K562 (cell line): ENCODE data around the gene EPB41L1. TPM values are rescaled to one million over a fixed set of nuclear protein-coding genes. Genes with fewer than 3 reads are reported as not detected.

Experiments used
- ETV1 ChIP-seq: fragments of 450-650 bp; conservative IDR thresholded peaks from 2 replicates; pipeline ENCODE4 v1.6.1; 2016; ENCODE audit warnings: missing genetic modification characterization, control low read depth, low read depth, missing compliant biosample characterization
- NR2F6 ChIP-seq: fragments of 450-650 bp; formaldehyde crosslinking; IDR thresholded peaks from 2 replicates; pipeline ENCODE4 v1.4.0; 2020; ENCODE audit warnings: mild to moderate bottlenecking
- SAP30 ChIP-seq: fragments of 200-600 bp; sonication (generic); IDR thresholded peaks from 2 replicates; pipeline ENCODE4 v1.6.1; 2012; ENCODE audit warnings: borderline replicate concordance, low read depth, mild to moderate bottlenecking, moderate library complexity, low read length, control low read depth, inconsistent platforms; ENCODE audit not compliant: insufficient read depth, poor library complexity, severe bottlenecking
- U2AF1 ChIP-seq: fragments of 200-400 bp; formaldehyde crosslinking; optimal IDR thresholded peaks from 2 replicates; pipeline ENCODE3; 2017; ENCODE audit warnings: mild to moderate bottlenecking, low read depth, low read length, moderate library complexity
- ZNF12 ChIP-seq: sonication (generic); formaldehyde crosslinking; IDR thresholded peaks from 2 replicates; pipeline ENCODE4 v1.4.0; 2020; ENCODE audit warnings: mild to moderate bottlenecking, missing genetic modification reagents
- ZNF121 ChIP-seq: sonication (generic); formaldehyde crosslinking; conservative IDR thresholded peaks from 2 replicates; pipeline ENCODE4 v1.8.0; 2022; ENCODE audit warnings: missing genetic modification reagents
- polyA plus RNA-seq, 8 experiments: library from polyadenylated mRNA; depleted of rRNA in 4 of 8; stranded (reverse) in 5 of 8; unstranded in 3 of 8; fragments of >200 nt; fragmentation: Nextera tagmentation in 2 of 8; fragmentation: Illumina TruSeq in 1 of 8; extraction: Ambion mirVana in 2 of 8; extraction: Trizol in 1 of 8; gene quantifications; 2 replicates each; pipeline versions ENCODE4 v1.2.1 to v1.2.3, GENCODE V29; 2011 to 2014; ENCODE audit warnings: inconsistent platforms in 1 of 8, missing spikeins in 1 of 8
- total RNA-seq, 7 experiments: library from RNA; depleted of rRNA in 6 of 7; stranded (reverse); fragments of >200 nt in 6 of 7; fragmentation: Illumina TruSeq in 2 of 7; extraction: Trizol in 2 of 7; gene quantifications; 2 replicates each; pipeline versions ENCODE4 v1.2.1 to v1.2.3, GENCODE V29; 2011 to 2021; ENCODE audit warnings: low replicate concordance in 1 of 7
- TF ChIP-seq, protein P1 (sequence below): fragments of 450-650 bp; formaldehyde crosslinking; IDR thresholded peaks from 2 replicates; pipeline ENCODE4 v1.4.0; 2020; ENCODE audit warnings: mild to moderate bottlenecking, moderate library complexity
- TF ChIP-seq, protein P2 (sequence below), 3 experiments: fragments of 200-800 bp in 1 of 3; fragments of 250-450 bp in 1 of 3; fragments of 450-650 bp in 1 of 3; sonication (Bioruptor Pico) in 1 of 3; sonication (Bioruptor generic) in 1 of 3; formaldehyde crosslinking in 1 of 3; IDR thresholded peaks; 2 replicates each; pipeline versions ENCODE4 v1.6.1 to v1.8.0; 2016 to 2022; ENCODE audit warnings: mild to moderate bottlenecking in 2 of 3, missing genetic modification characterization in 2 of 3, missing compliant biosample characterization in 1 of 3, moderate library complexity in 1 of 3

EPB41L1 gene
- total and polyA plus RNA-seq, 9 of the 15 experiments (the other 6 are each of a cell fraction or from before 2014, with no cell fraction given): 0.11 to 4.3 (median 1.3) TPM

DNA sequence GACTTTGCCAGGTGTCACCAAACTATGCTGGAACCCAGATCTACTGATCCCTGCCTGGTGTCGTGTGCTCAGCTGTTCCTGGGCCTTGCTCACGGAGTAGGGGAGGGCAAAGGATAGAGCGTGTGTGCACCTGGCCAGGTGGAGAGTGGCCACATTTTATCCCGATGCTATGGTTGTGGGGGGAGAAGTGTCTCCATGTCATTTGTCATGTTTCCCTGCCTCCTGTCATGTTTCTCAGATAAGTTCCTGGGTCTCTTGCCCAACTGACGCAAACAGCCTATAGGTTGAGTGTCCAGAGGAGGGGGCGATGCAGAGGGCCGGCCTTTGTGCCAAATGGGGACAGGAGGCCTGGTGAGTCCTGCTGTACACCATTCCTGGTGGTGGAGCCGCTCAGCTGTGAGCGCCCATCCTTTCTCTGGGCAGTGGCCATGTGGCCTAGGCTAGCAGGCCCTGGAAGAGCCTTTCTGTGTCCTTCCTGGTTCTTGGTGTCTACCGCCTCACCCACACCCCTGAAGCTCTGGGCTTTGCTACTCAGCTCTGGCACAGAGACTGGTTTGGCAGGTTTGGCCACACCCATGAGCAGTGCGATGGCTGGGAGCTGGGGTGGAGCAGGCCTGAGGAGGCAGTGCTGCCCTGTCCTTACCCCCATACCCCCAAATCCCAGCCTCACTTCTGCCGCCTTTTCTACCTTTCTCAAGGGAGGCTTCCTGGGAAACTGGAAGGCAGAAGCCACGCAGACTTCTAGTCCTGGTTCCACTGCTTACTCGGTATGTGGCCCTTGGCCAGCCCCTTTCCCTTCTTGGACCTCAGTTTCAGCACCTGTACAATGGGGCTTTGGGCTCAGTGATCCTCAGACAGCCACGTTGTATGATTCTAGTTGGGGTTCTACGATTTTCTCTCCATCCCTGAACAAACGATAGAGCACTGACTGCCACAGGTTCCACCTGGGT, 32.3 kb upstream of the EPB41L1 start (continued):
- TF ChIP-seq ETV1 (tag): peak; percentile 30; the same call in 1 of the 2 replicates
- peak; percentile 64 for TF ChIP-seq ZNF121 (CRISPR knock-in tag)
- TF ChIP-seq U2AF1: no peak
- TF ChIP-seq ZNF12 (CRISPR knock-in tag): no peak
- no peak for TF ChIP-seq NR2F6 (CRISPR knock-in tag)
- no peak for TF ChIP-seq SAP30
- TF ChIP-seq, protein P1, sequence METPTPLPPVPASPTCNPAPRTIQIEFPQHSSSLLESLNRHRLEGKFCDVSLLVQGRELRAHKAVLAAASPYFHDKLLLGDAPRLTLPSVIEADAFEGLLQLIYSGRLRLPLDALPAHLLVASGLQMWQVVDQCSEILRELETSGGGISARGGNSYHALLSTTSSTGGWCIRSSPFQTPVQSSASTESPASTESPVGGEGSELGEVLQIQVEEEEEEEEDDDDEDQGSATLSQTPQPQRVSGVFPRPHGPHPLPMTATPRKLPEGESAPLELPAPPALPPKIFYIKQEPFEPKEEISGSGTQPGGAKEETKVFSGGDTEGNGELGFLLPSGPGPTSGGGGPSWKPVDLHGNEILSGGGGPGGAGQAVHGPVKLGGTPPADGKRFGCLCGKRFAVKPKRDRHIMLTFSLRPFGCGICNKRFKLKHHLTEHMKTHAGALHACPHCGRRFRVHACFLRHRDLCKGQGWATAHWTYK (CRISPR knock-in tag): no peak
- TF ChIP-seq, protein P2, sequence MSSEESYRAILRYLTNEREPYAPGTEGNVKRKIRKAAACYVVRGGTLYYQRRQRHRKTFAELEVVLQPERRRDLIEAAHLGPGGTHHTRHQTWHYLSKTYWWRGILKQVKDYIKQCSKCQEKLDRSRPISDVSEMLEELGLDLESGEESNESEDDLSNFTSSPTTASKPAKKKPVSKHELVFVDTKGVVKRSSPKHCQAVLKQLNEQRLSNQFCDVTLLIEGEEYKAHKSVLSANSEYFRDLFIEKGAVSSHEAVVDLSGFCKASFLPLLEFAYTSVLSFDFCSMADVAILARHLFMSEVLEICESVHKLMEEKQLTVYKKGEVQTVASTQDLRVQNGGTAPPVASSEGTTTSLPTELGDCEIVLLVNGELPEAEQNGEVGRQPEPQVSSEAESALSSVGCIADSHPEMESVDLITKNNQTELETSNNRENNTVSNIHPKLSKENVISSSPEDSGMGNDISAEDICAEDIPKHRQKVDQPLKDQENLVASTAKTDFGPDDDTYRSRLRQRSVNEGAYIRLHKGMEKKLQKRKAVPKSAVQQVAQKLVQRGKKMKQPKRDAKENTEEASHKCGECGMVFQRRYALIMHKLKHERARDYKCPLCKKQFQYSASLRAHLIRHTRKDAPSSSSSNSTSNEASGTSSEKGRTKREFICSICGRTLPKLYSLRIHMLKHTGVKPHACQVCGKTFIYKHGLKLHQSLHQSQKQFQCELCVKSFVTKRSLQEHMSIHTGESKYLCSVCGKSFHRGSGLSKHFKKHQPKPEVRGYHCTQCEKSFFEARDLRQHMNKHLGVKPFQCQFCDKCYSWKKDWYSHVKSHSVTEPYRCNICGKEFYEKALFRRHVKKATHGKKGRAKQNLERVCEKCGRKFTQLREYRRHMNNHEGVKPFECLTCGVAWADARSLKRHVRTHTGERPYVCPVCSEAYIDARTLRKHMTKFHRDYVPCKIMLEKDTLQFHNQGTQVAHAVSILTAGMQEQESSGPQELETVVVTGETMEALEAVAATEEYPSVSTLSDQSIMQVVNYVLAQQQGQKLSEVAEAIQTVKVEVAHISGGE (CRISPR knock-in tag; IDR thresholded peaks at IDR 0.05): 0 out of 6 replicates have a peak, but pooled peaks of 1 of the 3 experiments have one; percentile 15
- TF ChIP-seq, all 486 proteins: peak for 29
